Breast epithelium (tissue), 4 donors: ENCODE measurements around the gene TENM4. TPM values are rescaled to one million over a fixed set of nuclear protein-coding genes. Genes with fewer than 3 reads are reported as not detected.

Experiments
- DNase-seq, 2 donors: peaks; one replicate each; pipeline ENCODE4 v3.0.0-alpha.2; 2019; ENCODE audit warnings: low spot score in 2 of 2
- H3K27ac ChIP-seq, 2 donors: fragments of 200-600 bp; sonication (generic) in 1 of 2; one replicate each; pipeline ENCODE4 v1.5.1; 2016 to 2019; ENCODE audit warnings: mild to moderate bottlenecking in 1 of 2
- H3K27me3 ChIP-seq, 2 donors: fragments of 200-600 bp; sonication (generic) in 1 of 2; one replicate each; pipeline versions ENCODE4 v1.5.1 to v1.6.0; 2017 to 2019; ENCODE audit warnings: control low read depth in 1 of 2, mild to moderate bottlenecking in 1 of 2
- H3K36me3 ChIP-seq: fragments of 200-600 bp; one replicate; pipeline ENCODE4 v1.5.1; 2019
- H3K4me1 ChIP-seq, 2 donors: fragments of 200-600 bp; sonication (generic); one replicate each; pipeline ENCODE4 v1.5.1; 2016 to 2019; ENCODE audit warnings: control low read depth in 1 of 2
- H3K4me3 ChIP-seq, 3 donors: fragments of 200-600 bp; sonication (generic); 1 replicate in 2 of 3; 2 replicates in 1 of 3; pipeline ENCODE4 v1.5.1; 2016 to 2019; ENCODE audit warnings: mild to moderate bottlenecking in 3 of 3, moderate library complexity in 2 of 3
- H3K9me3 ChIP-seq, 2 donors: fragments of 200-600 bp; sonication (generic) in 1 of 2; one replicate each; pipeline ENCODE4 v1.5.1; 2016 to 2019; ENCODE audit warnings: control low read depth in 1 of 2
- POLR2A ChIP-seq: fragments of 450-650 bp; IDR thresholded peaks from one replicate; pipeline ENCODE4 v1.6.1; 2016; ENCODE audit warnings: antibody characterized with exemption, mild to moderate bottlenecking, moderate library complexity
- POLR2AphosphoS5 ChIP-seq, 3 donors: sonication (generic); formaldehyde crosslinking; IDR thresholded peaks; one replicate each; pipeline ENCODE4 v1.6.1; 2017; ENCODE audit warnings: antibody characterized with exemption in 3 of 3
- intact Hi-C: fragments of 100-400 bp; cut with DNase I; formaldehyde crosslinking; loops from one replicate; pipeline ENCODE4 v1.15.1; 2023; ENCODE audit warnings: low total_unique reads
- total RNA-seq, 3 donors: library from RNA; depleted of rRNA; stranded (reverse); fragments of >200 nt; gene quantifications; one replicate each; pipeline ENCODE4 v1.1.0, GENCODE V29; 2016
- TF ChIP-seq, protein P1 (sequence below), 3 donors: fragments of 450-650 bp; IDR thresholded peaks; one replicate each; pipeline ENCODE4 v1.5.1; 2016 to 2017; ENCODE audit warnings: antibody characterized with exemption in 3 of 3, mild to moderate bottlenecking in 3 of 3, moderate library complexity in 3 of 3

The TENM4 gene
- total RNA-seq, 3 donors from 2014 or later, result 0.29 to 7.9 (median 4.8) TPM

DNA sequence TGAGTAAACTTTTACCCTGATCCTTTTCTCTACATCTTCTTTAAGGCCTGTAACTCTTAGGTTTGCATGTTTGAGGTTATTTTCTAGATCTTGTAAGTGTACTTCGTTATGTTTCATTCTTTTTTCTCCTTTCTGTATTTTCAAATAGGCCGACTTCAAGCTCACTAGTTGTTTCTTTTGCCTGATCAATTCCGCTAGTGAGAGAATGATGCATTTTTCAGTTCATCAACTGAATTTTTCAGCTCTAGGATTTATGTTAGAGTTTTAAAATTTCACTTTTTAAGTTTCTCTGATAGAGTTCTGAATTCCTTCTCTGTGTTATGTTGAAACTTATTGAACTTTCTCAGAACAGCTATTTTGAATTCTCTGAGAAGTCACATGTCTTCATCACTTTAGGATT is 810.7 kb downstream of the TENM4 start:
- no peaks in the 10 kb centered on the region for H3K27me3 ChIP-seq
- peaks cover 19 to 37% of the 10 kb centered on the region in 2 donors for H3K9me3 ChIP-seq
- no peak overlapping the region for H3K4me3 ChIP-seq
- TF ChIP-seq POLR2A (no peak), POLR2AphosphoS5 (IDR thresholded peaks at IDR 0.05) (no peak)
- TF ChIP-seq, protein P1, sequence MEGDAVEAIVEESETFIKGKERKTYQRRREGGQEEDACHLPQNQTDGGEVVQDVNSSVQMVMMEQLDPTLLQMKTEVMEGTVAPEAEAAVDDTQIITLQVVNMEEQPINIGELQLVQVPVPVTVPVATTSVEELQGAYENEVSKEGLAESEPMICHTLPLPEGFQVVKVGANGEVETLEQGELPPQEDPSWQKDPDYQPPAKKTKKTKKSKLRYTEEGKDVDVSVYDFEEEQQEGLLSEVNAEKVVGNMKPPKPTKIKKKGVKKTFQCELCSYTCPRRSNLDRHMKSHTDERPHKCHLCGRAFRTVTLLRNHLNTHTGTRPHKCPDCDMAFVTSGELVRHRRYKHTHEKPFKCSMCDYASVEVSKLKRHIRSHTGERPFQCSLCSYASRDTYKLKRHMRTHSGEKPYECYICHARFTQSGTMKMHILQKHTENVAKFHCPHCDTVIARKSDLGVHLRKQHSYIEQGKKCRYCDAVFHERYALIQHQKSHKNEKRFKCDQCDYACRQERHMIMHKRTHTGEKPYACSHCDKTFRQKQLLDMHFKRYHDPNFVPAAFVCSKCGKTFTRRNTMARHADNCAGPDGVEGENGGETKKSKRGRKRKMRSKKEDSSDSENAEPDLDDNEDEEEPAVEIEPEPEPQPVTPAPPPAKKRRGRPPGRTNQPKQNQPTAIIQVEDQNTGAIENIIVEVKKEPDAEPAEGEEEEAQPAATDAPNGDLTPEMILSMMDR (IDR thresholded peaks at IDR 0.05), result no peak
- intact Hi-C loops, result no loop called here
- no peaks in the 10 kb centered on the region for H3K36me3 ChIP-seq
- H3K4me1 ChIP-seq, result no peaks in the 10 kb centered on the region
- H3K27ac ChIP-seq, result no peak overlapping the region
- no peak for DNase-seq

DNA sequence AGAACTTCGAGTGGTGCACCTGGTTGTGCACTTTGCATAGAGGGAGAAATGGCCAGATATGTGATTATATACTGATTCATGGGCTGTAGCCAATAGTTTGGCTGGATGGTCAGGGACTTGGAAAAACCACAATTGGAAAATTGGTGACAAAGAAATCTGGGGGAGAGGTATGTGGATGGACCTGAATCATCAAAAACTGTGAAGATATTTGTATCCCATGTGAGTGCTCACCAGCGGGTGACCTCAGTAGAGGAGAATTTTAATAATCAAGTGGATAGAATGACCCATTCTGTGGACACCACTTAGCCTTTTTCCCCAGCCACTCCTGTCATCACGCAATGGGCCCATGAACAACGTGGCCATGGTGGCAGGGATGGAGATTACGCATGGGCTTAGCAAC is 818.2 kb downstream of the TENM4 start:
- TF ChIP-seq POLR2AphosphoS5 (IDR thresholded peaks at IDR 0.05), result no peak
- TF ChIP-seq, protein P1 (IDR thresholded peaks at IDR 0.05), result no peak
- no peak for TF ChIP-seq POLR2A

DNA sequence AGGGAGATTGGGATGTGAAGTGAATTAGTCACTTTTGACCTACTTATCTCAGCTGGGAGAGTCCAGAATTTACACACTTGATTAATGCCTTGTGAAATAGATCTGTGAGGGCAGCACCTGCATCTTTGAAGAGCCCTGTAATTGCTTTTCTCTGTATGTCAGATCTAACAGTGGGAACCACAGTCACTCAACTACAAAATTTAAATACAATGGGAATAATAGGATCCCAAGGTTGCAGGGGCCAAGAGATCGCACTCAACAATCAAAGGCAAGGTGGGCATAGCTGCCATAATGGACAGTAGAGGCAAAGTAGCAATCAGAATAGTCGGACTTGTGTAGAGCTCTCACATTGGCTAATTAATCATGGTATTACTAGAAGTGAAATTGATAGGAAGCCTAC is 820.7 kb downstream of the TENM4 start:
- H3K27ac ChIP-seq, result no peak overlapping the region
- TF ChIP-seq POLR2A (no peak), POLR2AphosphoS5 (IDR thresholded peaks at IDR 0.05) (no peak)
- TF ChIP-seq, protein P1 (IDR thresholded peaks at IDR 0.05), result no peak
- intact Hi-C loops, result no loop called here
- no peak for DNase-seq
- H3K4me1 ChIP-seq, result no peaks in the 10 kb centered on the region
- H3K27me3 ChIP-seq, result no peaks in the 10 kb centered on the region
- H3K36me3 ChIP-seq, result no peaks in the 10 kb centered on the region
- H3K4me3 ChIP-seq, result no peak overlapping the region
- peaks cover 17 to 20% of the 10 kb centered on the region in 2 donors for H3K9me3 ChIP-seq

More for the DNA sequence above, 818.2 kb downstream of the TENM4 start:
- intact Hi-C loops, result no loop called here
- no peaks in the 10 kb centered on the region for H3K4me1 ChIP-seq
- H3K36me3 ChIP-seq, result no peaks in the 10 kb centered on the region
- no peaks in the 10 kb centered on the region for H3K27me3 ChIP-seq
- peaks cover 17 to 20% of the 10 kb centered on the region in 2 donors for H3K9me3 ChIP-seq
- no peak for DNase-seq
- H3K4me3 ChIP-seq, result no peak overlapping the region
- H3K27ac ChIP-seq, result no peak overlapping the region

DNA sequence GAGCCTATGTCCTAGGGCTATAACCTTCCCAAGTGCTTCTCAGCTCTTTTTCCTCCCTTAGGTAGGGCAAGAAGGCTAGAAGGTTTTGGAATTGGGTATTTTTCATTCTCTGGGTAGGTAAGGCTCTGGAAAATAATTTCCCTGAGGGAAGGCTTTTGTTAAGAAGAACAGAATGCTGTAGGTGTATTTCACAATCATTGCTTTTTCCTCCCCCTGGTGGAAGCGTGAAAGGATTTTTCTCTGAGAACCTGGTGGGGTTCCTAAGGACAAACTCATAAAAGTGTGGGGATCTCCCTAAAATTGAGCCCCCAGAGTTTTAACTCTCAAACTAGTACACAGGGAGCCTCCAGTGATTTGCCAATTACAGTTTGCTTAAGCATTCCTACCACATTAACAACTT is 825.1 kb downstream of the TENM4 start:
- H3K27ac ChIP-seq, result no peak overlapping the region
- TF ChIP-seq, protein P1 (IDR thresholded peaks at IDR 0.05), result no peak
- TF ChIP-seq POLR2A (no peak), POLR2AphosphoS5 (IDR thresholded peaks at IDR 0.05) (no peak)

DNA sequence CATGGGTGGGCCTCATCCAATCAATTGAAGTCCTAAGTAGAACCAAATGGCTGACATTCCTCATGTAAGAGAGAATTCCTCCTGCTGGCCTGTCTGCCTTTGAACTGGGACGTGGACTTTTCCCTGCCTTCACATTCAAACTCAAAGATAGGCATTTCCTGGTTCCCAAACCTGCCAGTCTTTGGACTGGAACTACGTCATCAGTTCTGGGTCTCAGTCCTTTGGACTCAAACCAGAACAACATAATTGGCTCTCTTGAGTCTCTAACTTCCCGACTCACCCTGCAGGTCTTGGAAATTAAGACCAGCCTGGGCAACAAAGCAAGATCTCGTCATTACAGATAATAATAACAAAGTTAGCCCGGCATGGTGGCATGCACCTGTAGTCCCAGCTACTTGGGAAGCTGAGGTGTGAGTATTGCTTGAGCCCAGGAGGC is 827.4 kb downstream of the TENM4 start:
- H3K27ac ChIP-seq, result no peak overlapping the region

More for the DNA sequence above, 825.1 kb downstream of the TENM4 start:
- H3K4me1 ChIP-seq, result no peaks in the 10 kb centered on the region
- intact Hi-C loops, result no loop called here
- DNase-seq, result no peak
- H3K9me3 ChIP-seq, result peaks cover 13 to 15% of the 10 kb centered on the region in 2 donors
- H3K27me3 ChIP-seq, result no peaks in the 10 kb centered on the region
- H3K4me3 ChIP-seq, result no peak overlapping the region
- H3K36me3 ChIP-seq, result no peaks in the 10 kb centered on the region

More for the DNA sequence above, 827.4 kb downstream of the TENM4 start:
- Histone ChIP-seq H3K9me3 (no peaks in the 10 kb centered on the region), H3K36me3 (no peaks in the 10 kb centered on the region), H3K27me3 (no peaks in the 10 kb centered on the region), H3K4me1 (no peaks in the 10 kb centered on the region), H3K4me3 (no peak overlapping the region)
- TF ChIP-seq, protein P1 (IDR thresholded peaks at IDR 0.05), result no peak
- no peak for TF ChIP-seq POLR2A
- no peak for TF ChIP-seq POLR2AphosphoS5 (IDR thresholded peaks at IDR 0.05)
- intact Hi-C loops, result no loop called here
- DNase-seq, result no peak
